GM12878 (cell line): Measurements from ENCODE around the gene STX8. TPM values are rescaled to one million over a fixed set of nuclear protein-coding genes. Genes with fewer than 3 reads are reported as not detected.

Source experiments
- ATAC-seq: fragments of 200-7000 bp; cut with Tn5 transposase; 3 replicates; pipeline ENCODE4 v1.9.1; 2020; ENCODE audit warnings: mild to moderate bottlenecking, moderate library complexity
- BruUV-seq: library from RNA; stranded (reverse); fragments of 400-500 nt; replicated peaks from 2 replicates; lab custom pipeline; 2021; lab: Mats Ljungman, UMichigan
- CTCF ChIA-PET: fragments of 300-600 bp; sonication (Branson Sonifier 250); formaldehyde crosslinking; extraction: SDS; loops from one replicate; lab custom pipeline; 2021; ENCODE audit warnings: inconsistent platforms; lab: Yijun Ruan, JAX
- POLR2A ChIA-PET: fragments of 350-600 bp; formaldehyde crosslinking; extraction: SDS; loops from one replicate; lab custom pipeline; 2021; ENCODE audit warnings: inconsistent platforms; lab: Charles Lee
- RAD21 ChIA-PET: fragments of 300-600 bp; sonication (Branson Sonifier 250); formaldehyde crosslinking; loops from one replicate; lab custom pipeline; 2023; ENCODE audit warnings: antibody characterized with exemption; ENCODE audit not compliant: unreplicated experiment; lab: Charles Lee
- SMC1A ChIA-PET: fragments of 300-600 bp; sonication (Branson Sonifier 250); formaldehyde crosslinking; loops from one replicate; lab custom pipeline; 2023; ENCODE audit not compliant: unreplicated experiment, uncharacterized antibody; lab: Charles Lee
- DNase-seq: peaks from one replicate; pipeline ENCODE4 v3.0.0-alpha.2; 2011; ENCODE audit warnings: low read depth, low spot score
- FAIRE-seq: peaks from 3 replicates; lab custom pipeline; 2011; peaks lifted over from hg19 to GRCh38; lab: Jason Lieb, UNC
- H2AFZ ChIP-seq: 2 replicates; pipeline ENCODE4 v1.6.0; 2011; ENCODE audit warnings: low read depth, low read length, control low read depth; ENCODE audit not compliant: control insufficient read depth
- H3K27ac ChIP-seq: 2 replicates; pipeline ENCODE4 v1.5.1; 2011; ENCODE audit warnings: control low read depth; ENCODE audit not compliant: control insufficient read depth, insufficient read depth
- H3K27me3 ChIP-seq, 2 experiments: replicated peaks in 1 of 2; 2 replicates each; pipeline versions ENCODE4 v1.6.0 to v1.6.1; 2011; ENCODE audit warnings: low read length in 1 of 2; ENCODE audit not compliant: control insufficient read depth in 2 of 2, insufficient read depth in 2 of 2
- H3K36me3 ChIP-seq, 2 experiments: 2 replicates each; pipeline ENCODE4 v1.5.1; 2011; ENCODE audit warnings: low read length in 1 of 2; ENCODE audit not compliant: control insufficient read depth in 2 of 2, insufficient read depth in 2 of 2
- H3K4me1 ChIP-seq: 2 replicates; pipeline ENCODE4 v1.6.1; 2011; ENCODE audit warnings: mild to moderate bottlenecking, low read length, moderate library complexity, mixed read lengths; ENCODE audit not compliant: control insufficient read depth, insufficient read depth
- H3K4me2 ChIP-seq: 2 replicates; pipeline ENCODE4 v1.6.0; 2011; ENCODE audit warnings: control low read depth; ENCODE audit not compliant: control insufficient read depth, insufficient read depth
- H3K4me3 ChIP-seq: fragments of 200-600 bp; sonication (generic); 2 replicates; pipeline ENCODE4 v1.5.1; 2016
- H3K79me2 ChIP-seq: 2 replicates; pipeline ENCODE4 v1.6.0; 2011; ENCODE audit warnings: low read length; ENCODE audit not compliant: control insufficient read depth, insufficient read depth
- H3K9ac ChIP-seq: 2 replicates; pipeline ENCODE4 v1.8.0; 2011; ENCODE audit warnings: low read length, control low read depth, mixed read lengths; ENCODE audit not compliant: control insufficient read depth, insufficient read depth
- H3K9me3 ChIP-seq: replicated peaks from 3 replicates; pipeline ENCODE4 v1.5.1; 2011; ENCODE audit warnings: mild to moderate bottlenecking, low read length; ENCODE audit not compliant: control insufficient read depth, insufficient read depth
- H4K20me1 ChIP-seq: 2 replicates; pipeline ENCODE4 v1.6.0; 2011; ENCODE audit not compliant: control insufficient read depth, insufficient read depth
- BHLHE40 ChIP-seq, 2 experiments: fragments of 450-650 bp in 1 of 2; IDR thresholded peaks; 2 replicates each; pipeline ENCODE4 v1.6.1; 2011 to 2017; ENCODE audit warnings: low read depth in 2 of 2, borderline replicate concordance in 1 of 2, improper control_type of control experiment in 1 of 2, low read length in 1 of 2, mild to moderate bottlenecking in 1 of 2
- BRCA1 ChIP-seq: IDR thresholded peaks from 2 replicates; pipeline ENCODE4 v1.6.1; 2011; ENCODE audit warnings: low read depth, low read length, improper control_type of control experiment
- DPF2 ChIP-seq: fragments of 450-650 bp; IDR thresholded peaks from 2 replicates; pipeline ENCODE4 v1.6.1; 2017; ENCODE audit warnings: mild to moderate bottlenecking
- ESRRA ChIP-seq: IDR thresholded peaks from 2 replicates; pipeline ENCODE4 v1.6.1; 2012; ENCODE audit warnings: mild to moderate bottlenecking, low read length, improper control_type of control experiment
- FOXK2 ChIP-seq: fragments of 450-650 bp; IDR thresholded peaks from 2 replicates; pipeline ENCODE4 v1.6.1; 2017; ENCODE audit warnings: mild to moderate bottlenecking, moderate library complexity
- MTA3 ChIP-seq: IDR thresholded peaks from 2 replicates; pipeline ENCODE4 v1.6.1; 2012; ENCODE audit warnings: low read length, inconsistent platforms, borderline replicate concordance
- MYC ChIP-seq: IDR thresholded peaks from 2 replicates; pipeline ENCODE4 v1.6.1; 2011; ENCODE audit warnings: mild to moderate bottlenecking, low read length, moderate library complexity, inconsistent platforms; ENCODE audit not compliant: insufficient read depth, insufficient replicate concordance, insufficient read length, severe bottlenecking
- NFIC ChIP-seq: IDR thresholded peaks from 2 replicates; pipeline ENCODE4 v1.6.1; 2012; ENCODE audit warnings: low read depth, mild to moderate bottlenecking, inconsistent platforms, low read length, moderate library complexity
- RBBP5 ChIP-seq: fragments of 200-600 bp; sonication (generic); conservative IDR thresholded peaks from 2 replicates; pipeline ENCODE4 v1.6.1; 2016
- TAF1 ChIP-seq: IDR thresholded peaks from 2 replicates; pipeline ENCODE4 v1.6.1; 2011; ENCODE audit warnings: mild to moderate bottlenecking, low read depth, low read length, borderline replicate concordance
- ZNF207 ChIP-seq: fragments of 450-650 bp; IDR thresholded peaks from 2 replicates; pipeline ENCODE4 v1.6.1; 2014; ENCODE audit warnings: antibody characterized with exemption, mild to moderate bottlenecking, borderline replicate concordance
- ZNF384 ChIP-seq: IDR thresholded peaks from 2 replicates; pipeline ENCODE4 v1.6.1; 2012; ENCODE audit warnings: low read depth, mild to moderate bottlenecking, low read length, improper control_type of control experiment, borderline replicate concordance
- WGBS: methylation state at CpG from one replicate; pipeline ENCODE4 v1.1.6; 2016; ENCODE audit warnings: low lambda C conversion rate; ENCODE audit not compliant: insufficient replicate concordance, insufficient coverage; ENCODE audit errors: missing lambda C conversion rate; 5-methylcytosine and 5-hydroxymethylcytosine counted together
- in situ Hi-C: fragments of 300-500 bp; cut with MboI; formaldehyde crosslinking; loops from 9 replicates; pipeline ENCODE4 v1.14.3; 2018; ENCODE audit warnings: mixed read lengths
- intact Hi-C: fragments of 100-400 bp; cut with micrococcal nuclease; formaldehyde crosslinking; loops from one replicate; pipeline ENCODE4 v1.14.2; 2022; ENCODE audit not compliant: unreplicated experiment
- polyA plus RNA-seq, 11 experiments: library from polyadenylated mRNA; depleted of rRNA in 4 of 11; unstranded in 6 of 11; stranded (reverse) in 5 of 11; fragments of >200 nt; fragmentation: Nextera tagmentation in 4 of 11; fragmentation: Illumina TruSeq in 1 of 11; extraction: Ambion mirVana in 4 of 11; extraction: Trizol in 1 of 11; gene quantifications; 1 replicate in 1 of 11; 2 replicates in 10 of 11; pipeline versions ENCODE4 v1.2.1 to v1.2.3, GENCODE V29; 2011 to 2016; ENCODE audit warnings: inconsistent platforms in 2 of 11, missing spikeins in 2 of 11, low read depth in 1 of 11
- total RNA-seq, 4 experiments: library from RNA; depleted of rRNA in 3 of 4; stranded (reverse); fragments of >200 nt in 3 of 4; fragmentation: Illumina TruSeq in 1 of 4; extraction: Trizol in 1 of 4; gene quantifications; 2 replicates each; pipeline versions ENCODE4 v1.2.1 to v1.2.3, GENCODE V29; 2013 to 2021
- TF ChIP-seq, protein P1 (sequence below): fragments of 450-650 bp; IDR thresholded peaks from 2 replicates; pipeline ENCODE4 v1.6.1; 2017; ENCODE audit warnings: borderline replicate concordance
- TF ChIP-seq, protein P2 (sequence below): fragments of 450-650 bp; IDR thresholded peaks from 2 replicates; pipeline ENCODE4 v1.6.1; 2017; ENCODE audit warnings: mild to moderate bottlenecking
- TF ChIP-seq, protein P3 (sequence below): IDR thresholded peaks from 2 replicates; pipeline ENCODE4 v1.6.1; 2011; ENCODE audit warnings: borderline replicate concordance, low read depth, mild to moderate bottlenecking, moderate library complexity, mixed read lengths, low read length; ENCODE audit not compliant: insufficient read depth; ENCODE audit errors: extremely low read length
- TF ChIP-seq, protein P4 (sequence below): IDR thresholded peaks from 2 replicates; pipeline ENCODE4 v1.6.1; 2012; ENCODE audit warnings: mild to moderate bottlenecking, low read depth, low read length

Gene STX8
- total and polyA plus RNA-seq, 10 of the 15 experiments (the other 5 are each of a cell fraction or from before 2014, with no cell fraction given): 47.9 to 151 (median 72.9) TPM

DNA sequence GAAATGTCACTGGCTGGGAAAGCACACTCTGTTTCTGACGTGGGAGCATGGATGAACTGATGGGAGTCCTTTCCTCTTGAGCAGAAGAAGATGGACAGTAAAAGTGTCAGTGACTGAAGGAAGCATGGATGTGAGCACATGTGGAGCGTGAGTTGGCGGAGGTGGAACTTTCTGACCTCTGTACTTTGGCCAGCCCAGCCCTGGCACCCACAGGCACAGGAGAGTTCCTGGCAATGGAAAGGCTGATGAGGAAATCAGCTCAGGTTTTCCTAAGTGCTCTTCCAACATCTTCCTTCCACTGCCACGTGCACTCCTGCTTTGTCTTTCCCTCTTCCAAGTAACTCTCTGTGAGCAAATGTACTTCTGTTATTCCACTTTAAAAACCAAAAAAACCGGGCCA, 277.5 kb downstream of the STX8 start:
- no TSS peak for BruUV-seq
- in situ Hi-C loops: no loop called here

More for the DNA sequence above, 277.5 kb downstream of the STX8 start:
- Histone ChIP-seq H4K20me1 (no peaks in the 10 kb centered on the region), H3K27ac (no peak overlapping the region), H3K4me1 (peaks cover 4% of the 10 kb centered on the region; the same call in 1 of the 2 replicates), H3K9me3 (no peaks in the 10 kb centered on the region; the same call in 2 of the 3 replicates), H2AFZ (no peak overlapping the region), H3K27me3 (no peaks in the 10 kb centered on the region), H3K79me2 (no peaks in the 10 kb centered on the region), H3K36me3 (no peaks in the 10 kb centered on the region), H3K9ac (no peak overlapping the region), H3K4me2 (no peak overlapping the region), H3K4me3 (no peak overlapping the region)
- POLR2A ChIA-PET: no interaction called here
- DNase-seq (no peak), FAIRE-seq (no peak), ATAC-seq (no peak)
- RAD21 ChIA-PET: no interaction called here
- SMC1A ChIA-PET: no interaction called here
- CTCF ChIA-PET: no interaction called here
- TF ChIP-seq, protein P1, sequence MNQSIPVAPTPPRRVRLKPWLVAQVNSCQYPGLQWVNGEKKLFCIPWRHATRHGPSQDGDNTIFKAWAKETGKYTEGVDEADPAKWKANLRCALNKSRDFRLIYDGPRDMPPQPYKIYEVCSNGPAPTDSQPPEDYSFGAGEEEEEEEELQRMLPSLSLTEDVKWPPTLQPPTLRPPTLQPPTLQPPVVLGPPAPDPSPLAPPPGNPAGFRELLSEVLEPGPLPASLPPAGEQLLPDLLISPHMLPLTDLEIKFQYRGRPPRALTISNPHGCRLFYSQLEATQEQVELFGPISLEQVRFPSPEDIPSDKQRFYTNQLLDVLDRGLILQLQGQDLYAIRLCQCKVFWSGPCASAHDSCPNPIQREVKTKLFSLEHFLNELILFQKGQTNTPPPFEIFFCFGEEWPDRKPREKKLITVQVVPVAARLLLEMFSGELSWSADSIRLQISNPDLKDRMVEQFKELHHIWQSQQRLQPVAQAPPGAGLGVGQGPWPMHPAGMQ: no peak
- TF ChIP-seq, protein P2, sequence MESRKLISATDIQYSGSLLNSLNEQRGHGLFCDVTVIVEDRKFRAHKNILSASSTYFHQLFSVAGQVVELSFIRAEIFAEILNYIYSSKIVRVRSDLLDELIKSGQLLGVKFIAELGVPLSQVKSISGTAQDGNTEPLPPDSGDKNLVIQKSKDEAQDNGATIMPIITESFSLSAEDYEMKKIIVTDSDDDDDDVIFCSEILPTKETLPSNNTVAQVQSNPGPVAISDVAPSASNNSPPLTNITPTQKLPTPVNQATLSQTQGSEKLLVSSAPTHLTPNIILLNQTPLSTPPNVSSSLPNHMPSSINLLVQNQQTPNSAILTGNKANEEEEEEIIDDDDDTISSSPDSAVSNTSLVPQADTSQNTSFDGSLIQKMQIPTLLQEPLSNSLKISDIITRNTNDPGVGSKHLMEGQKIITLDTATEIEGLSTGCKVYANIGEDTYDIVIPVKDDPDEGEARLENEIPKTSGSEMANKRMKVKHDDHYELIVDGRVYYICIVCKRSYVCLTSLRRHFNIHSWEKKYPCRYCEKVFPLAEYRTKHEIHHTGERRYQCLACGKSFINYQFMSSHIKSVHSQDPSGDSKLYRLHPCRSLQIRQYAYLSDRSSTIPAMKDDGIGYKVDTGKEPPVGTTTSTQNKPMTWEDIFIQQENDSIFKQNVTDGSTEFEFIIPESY: no peak
- no peak for TF ChIP-seq FOXK2
- no peak for TF ChIP-seq BHLHE40 (IDR thresholded peaks at IDR 0.05; ENCODE audit: borderline replicate concordance in 1 of 2, low read depth in 2 of 2, low read length in 1 of 2)
- TF ChIP-seq ESRRA: no peak
- TF ChIP-seq BRCA1: no peak
- no peak for TF ChIP-seq RBBP5
- TF ChIP-seq MYC: no peak
- TF ChIP-seq, protein P3, sequence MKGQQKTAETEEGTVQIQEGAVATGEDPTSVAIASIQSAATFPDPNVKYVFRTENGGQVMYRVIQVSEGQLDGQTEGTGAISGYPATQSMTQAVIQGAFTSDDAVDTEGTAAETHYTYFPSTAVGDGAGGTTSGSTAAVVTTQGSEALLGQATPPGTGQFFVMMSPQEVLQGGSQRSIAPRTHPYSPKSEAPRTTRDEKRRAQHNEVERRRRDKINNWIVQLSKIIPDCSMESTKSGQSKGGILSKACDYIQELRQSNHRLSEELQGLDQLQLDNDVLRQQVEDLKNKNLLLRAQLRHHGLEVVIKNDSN: no peak
- TF ChIP-seq DPF2: no peak
- no peak for TF ChIP-seq ZNF384
- TF ChIP-seq ZNF207: no peak
- TF ChIP-seq MTA3: no peak
- no peak for TF ChIP-seq TAF1
- TF ChIP-seq, protein P4, sequence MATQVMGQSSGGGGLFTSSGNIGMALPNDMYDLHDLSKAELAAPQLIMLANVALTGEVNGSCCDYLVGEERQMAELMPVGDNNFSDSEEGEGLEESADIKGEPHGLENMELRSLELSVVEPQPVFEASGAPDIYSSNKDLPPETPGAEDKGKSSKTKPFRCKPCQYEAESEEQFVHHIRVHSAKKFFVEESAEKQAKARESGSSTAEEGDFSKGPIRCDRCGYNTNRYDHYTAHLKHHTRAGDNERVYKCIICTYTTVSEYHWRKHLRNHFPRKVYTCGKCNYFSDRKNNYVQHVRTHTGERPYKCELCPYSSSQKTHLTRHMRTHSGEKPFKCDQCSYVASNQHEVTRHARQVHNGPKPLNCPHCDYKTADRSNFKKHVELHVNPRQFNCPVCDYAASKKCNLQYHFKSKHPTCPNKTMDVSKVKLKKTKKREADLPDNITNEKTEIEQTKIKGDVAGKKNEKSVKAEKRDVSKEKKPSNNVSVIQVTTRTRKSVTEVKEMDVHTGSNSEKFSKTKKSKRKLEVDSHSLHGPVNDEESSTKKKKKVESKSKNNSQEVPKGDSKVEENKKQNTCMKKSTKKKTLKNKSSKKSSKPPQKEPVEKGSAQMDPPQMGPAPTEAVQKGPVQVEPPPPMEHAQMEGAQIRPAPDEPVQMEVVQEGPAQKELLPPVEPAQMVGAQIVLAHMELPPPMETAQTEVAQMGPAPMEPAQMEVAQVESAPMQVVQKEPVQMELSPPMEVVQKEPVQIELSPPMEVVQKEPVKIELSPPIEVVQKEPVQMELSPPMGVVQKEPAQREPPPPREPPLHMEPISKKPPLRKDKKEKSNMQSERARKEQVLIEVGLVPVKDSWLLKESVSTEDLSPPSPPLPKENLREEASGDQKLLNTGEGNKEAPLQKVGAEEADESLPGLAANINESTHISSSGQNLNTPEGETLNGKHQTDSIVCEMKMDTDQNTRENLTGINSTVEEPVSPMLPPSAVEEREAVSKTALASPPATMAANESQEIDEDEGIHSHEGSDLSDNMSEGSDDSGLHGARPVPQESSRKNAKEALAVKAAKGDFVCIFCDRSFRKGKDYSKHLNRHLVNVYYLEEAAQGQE: no peak
- TF ChIP-seq NFIC: no peak
- 71% methylated on average over 5 of the region's 5 CpGs for WGBS
- intact Hi-C loops: no loop called here
